Gastroesophageal sphincter (tissue), 4 donors: Measurements from ENCODE around the gene ZSCAN16. TPM values are rescaled to one million over a fixed set of nuclear protein-coding genes. Genes with fewer than 3 reads are reported as not detected.

Experiments
- ATAC-seq: fragments of 150-250 bp; one replicate; pipeline ENCODE4 v1.9.1; 2016; ENCODE audit warnings: mild to moderate bottlenecking, moderate library complexity
- H3K27ac ChIP-seq, 4 donors: fragments of 200-600 bp; sonication (generic) in 3 of 4; 1 replicate in 3 of 4; 2 replicates in 1 of 4; pipeline ENCODE4 v1.5.1; 2016 to 2019
- H3K27me3 ChIP-seq: fragments of 200-600 bp; sonication (generic); one replicate; pipeline ENCODE4 v1.5.1; 2019
- H3K36me3 ChIP-seq, 2 donors: fragments of 200-600 bp; sonication (generic); one replicate each; pipeline ENCODE4 v1.5.1; 2019; ENCODE audit warnings: control low read depth in 1 of 2
- H3K4me1 ChIP-seq, 3 donors: fragments of 200-600 bp; sonication (generic); 1 replicate in 2 of 3; 2 replicates in 1 of 3; pipeline ENCODE4 v1.5.1; 2016 to 2019; ENCODE audit warnings: control low read depth in 2 of 3
- H3K4me3 ChIP-seq, 2 donors: fragments of 200-600 bp; sonication (generic); one replicate each; pipeline ENCODE4 v1.5.1; 2019; ENCODE audit warnings: mild to moderate bottlenecking in 1 of 2, moderate library complexity in 1 of 2
- H3K9me3 ChIP-seq, 3 donors: fragments of 200-600 bp; sonication (generic); one replicate each; pipeline ENCODE4 v1.5.1; 2017 to 2019; ENCODE audit warnings: control low read depth in 2 of 3
- CTCF ChIP-seq, 4 experiments: fragments of 200-600 bp in 2 of 4; fragments of 450-650 bp in 2 of 4; sonication (generic) in 1 of 4; IDR thresholded peaks; one replicate each; pipeline ENCODE4 v1.5.1; 2017 to 2019; ENCODE audit warnings: antibody characterized with exemption in 4 of 4, mild to moderate bottlenecking in 2 of 4, moderate library complexity in 2 of 4
- EP300 ChIP-seq: sonication (generic); formaldehyde crosslinking; IDR thresholded peaks from one replicate; pipeline ENCODE4 v1.6.1; 2017; ENCODE audit warnings: antibody characterized with exemption, mild to moderate bottlenecking
- POLR2A ChIP-seq, 2 donors: fragments of 450-650 bp; IDR thresholded peaks; one replicate each; pipeline ENCODE4 v1.6.1; 2017; ENCODE audit warnings: antibody characterized with exemption in 2 of 2, mild to moderate bottlenecking in 2 of 2, moderate library complexity in 1 of 2
- POLR2AphosphoS5 ChIP-seq: sonication (generic); formaldehyde crosslinking; IDR thresholded peaks from one replicate; pipeline ENCODE4 v1.6.1; 2017; ENCODE audit warnings: antibody characterized with exemption
- WGBS, 2 donors: methylation state at CpG; one replicate each; pipeline ENCODE4 v1.1.5; 2018; ENCODE audit warnings: low coverage in 1 of 2; 5-methylcytosine and 5-hydroxymethylcytosine counted together
- total RNA-seq, 4 donors: library from RNA; depleted of rRNA; stranded (reverse); fragments of >200 nt; gene quantifications; one replicate each; pipeline ENCODE4 v1.1.0, GENCODE V29; 2016

The ZSCAN16 gene
- total RNA-seq, 4 donors from 2014 or later, result 4.4 to 7.1 (median 5.0) TPM

- H3K36me3 ChIP-seq, result peaks cover 0 to 32% of the 10 kb centered on the region in 2 donors
- 88 to 94% methylated on average over 2 of the region's 2 CpGs for WGBS, 2 donors
- ATAC-seq, result no peak
These were observed 47.6 kb downstream of the ZSCAN16 start for GRCh38 chr6:28172006-28172405.

GRCh38 chr6:28176373-28176772 lies 52.0 kb downstream of the ZSCAN16 start:
- 83 to 86% methylated on average over 1 of the region's 1 CpG for WGBS, 2 donors
- H3K27me3 ChIP-seq, result peaks cover 10% of the 10 kb centered on the region
- no peak overlapping the region for H3K27ac ChIP-seq
- peaks cover 0 to 9% of the 10 kb centered on the region in 2 donors for H3K36me3 ChIP-seq
- H3K4me1 ChIP-seq, result no peaks in the 10 kb centered on the region
- no peaks in the 10 kb centered on the region for H3K9me3 ChIP-seq
- ATAC-seq, result no peak
- TF ChIP-seq CTCF (IDR thresholded peaks at IDR 0.05) (no peak), POLR2A (IDR thresholded peaks at IDR 0.05) (no peak), EP300 (no peak), POLR2AphosphoS5 (no peak)
- no peak overlapping the region for H3K4me3 ChIP-seq

More at GRCh38 chr6:28172006-28172405, 47.6 kb downstream of the ZSCAN16 start:
- TF ChIP-seq EP300 (no peak), CTCF (IDR thresholded peaks at IDR 0.05) (no peak), POLR2AphosphoS5 (no peak), POLR2A (IDR thresholded peaks at IDR 0.05) (no peak)
- Histone ChIP-seq H3K4me1 (no peaks in the 10 kb centered on the region), H3K4me3 (no peak overlapping the region), H3K27me3 (no peaks in the 10 kb centered on the region), H3K27ac (no peak overlapping the region), H3K9me3 (no peaks in the 10 kb centered on the region)

Other genes with a start within 250 kb of the ZSCAN16 start
- not detected for gene OR2B2, start 212.2 kb upstream of the ZSCAN16 start, total RNA-seq
- gene OR2B6, start 167.4 kb upstream of the ZSCAN16 start, total RNA-seq, result not detected
- gene ZNF165, start 44.0 kb upstream of the ZSCAN16 start, total RNA-seq, result 1 to 10 TPM in 1 of 4 donors, under 1 TPM in 3; 0.77 to 1.6 (median 0.80) TPM
- gene ZKSCAN8, start 17.3 kb downstream of the ZSCAN16 start, total RNA-seq, result 10 to 100 TPM; 22.0 to 32.7 (median 29.6) TPM
- gene ZSCAN9, start 100.7 kb downstream of the ZSCAN16 start, total RNA-seq, result 10 to 100 TPM; 11.4 to 17.1 (median 12.9) TPM
- 1 to 10 TPM; 3.2 to 6.4 (median 5.0) TPM for gene ZKSCAN4, start 127.7 kb downstream of the ZSCAN16 start, total RNA-seq
- 1 to 10 TPM; 3.1 to 6.6 (median 4.4) TPM for gene NKAPL, start 134.7 kb downstream of the ZSCAN16 start, total RNA-seq
- gene ZSCAN26, start 142.5 kb downstream of the ZSCAN16 start, total RNA-seq, result 10 to 100 TPM; 17.9 to 27.1 (median 24.5) TPM
- 1 to 10 TPM; 6.5 to 7.7 (median 7.2) TPM for gene PGBD1, start 157.0 kb downstream of the ZSCAN16 start, total RNA-seq
- 10 to 100 TPM; 14.9 to 32.0 (median 24.8) TPM for gene ZSCAN31, start 211.5 kb downstream of the ZSCAN16 start, total RNA-seq
- 1 to 10 TPM; 4.4 to 9.8 (median 6.9) TPM for gene ZKSCAN3, start 225.3 kb downstream of the ZSCAN16 start, total RNA-seq